Measurements from ENCODE around the gene LRRTM4.

DNA sequence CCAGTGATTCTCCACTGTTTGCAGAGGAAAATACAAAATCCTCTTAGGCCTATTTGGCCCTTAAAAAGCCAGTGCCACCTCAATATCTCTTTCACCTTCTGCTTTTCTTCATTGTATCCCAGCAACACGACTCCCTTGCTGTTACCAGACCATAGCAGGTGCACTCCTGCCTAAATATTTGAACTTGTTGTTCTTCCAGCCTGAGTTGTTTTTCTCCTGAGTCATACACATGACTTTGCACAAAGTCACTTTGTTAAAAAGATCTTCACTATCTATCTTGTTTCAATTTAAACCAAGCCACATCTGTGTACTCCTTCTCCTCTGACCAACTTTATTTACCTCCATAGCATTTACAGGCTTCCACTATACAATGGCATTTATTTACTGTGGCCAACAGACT lies 103.6 kb downstream of the LRRTM4 start:
- TF ChIP-seq, protein P1, sequence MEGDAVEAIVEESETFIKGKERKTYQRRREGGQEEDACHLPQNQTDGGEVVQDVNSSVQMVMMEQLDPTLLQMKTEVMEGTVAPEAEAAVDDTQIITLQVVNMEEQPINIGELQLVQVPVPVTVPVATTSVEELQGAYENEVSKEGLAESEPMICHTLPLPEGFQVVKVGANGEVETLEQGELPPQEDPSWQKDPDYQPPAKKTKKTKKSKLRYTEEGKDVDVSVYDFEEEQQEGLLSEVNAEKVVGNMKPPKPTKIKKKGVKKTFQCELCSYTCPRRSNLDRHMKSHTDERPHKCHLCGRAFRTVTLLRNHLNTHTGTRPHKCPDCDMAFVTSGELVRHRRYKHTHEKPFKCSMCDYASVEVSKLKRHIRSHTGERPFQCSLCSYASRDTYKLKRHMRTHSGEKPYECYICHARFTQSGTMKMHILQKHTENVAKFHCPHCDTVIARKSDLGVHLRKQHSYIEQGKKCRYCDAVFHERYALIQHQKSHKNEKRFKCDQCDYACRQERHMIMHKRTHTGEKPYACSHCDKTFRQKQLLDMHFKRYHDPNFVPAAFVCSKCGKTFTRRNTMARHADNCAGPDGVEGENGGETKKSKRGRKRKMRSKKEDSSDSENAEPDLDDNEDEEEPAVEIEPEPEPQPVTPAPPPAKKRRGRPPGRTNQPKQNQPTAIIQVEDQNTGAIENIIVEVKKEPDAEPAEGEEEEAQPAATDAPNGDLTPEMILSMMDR (IDR thresholded peaks at IDR 0.05), result no peak
- TF ChIP-seq POLR2A (IDR thresholded peaks at IDR 0.05), result no peak
- TF ChIP-seq EP300 (IDR thresholded peaks at IDR 0.05), result no peak

Measured in upper lobe of left lung (tissue), 4 donors.